Coronary artery (tissue), 2 donors: ENCODE measurements around the gene SIN3B.
A peak's percentile ranks its signal among the peaks of the same experiment; 100 is the strongest.

ENCODE experiments used
- DNase-seq: peaks from one replicate; pipeline ENCODE4 v3.0.0-alpha.2; 2017; ENCODE audit warnings: low spot score
- H3K27ac ChIP-seq, 2 donors: fragments of 200-600 bp; sonication (generic); one replicate each; pipeline ENCODE4 v1.5.1; 2016 to 2019
- H3K4me3 ChIP-seq: fragments of 200-600 bp; sonication (generic); 2 replicates; pipeline ENCODE4 v1.5.1; 2016; ENCODE audit warnings: mild to moderate bottlenecking, moderate library complexity
- TF ChIP-seq, protein P1 (sequence below): fragments of 200-600 bp; sonication (generic); IDR thresholded peaks from one replicate; pipeline ENCODE4 v1.5.1; 2019; ENCODE audit warnings: antibody characterized with exemption

The SIN3B gene

DNA sequence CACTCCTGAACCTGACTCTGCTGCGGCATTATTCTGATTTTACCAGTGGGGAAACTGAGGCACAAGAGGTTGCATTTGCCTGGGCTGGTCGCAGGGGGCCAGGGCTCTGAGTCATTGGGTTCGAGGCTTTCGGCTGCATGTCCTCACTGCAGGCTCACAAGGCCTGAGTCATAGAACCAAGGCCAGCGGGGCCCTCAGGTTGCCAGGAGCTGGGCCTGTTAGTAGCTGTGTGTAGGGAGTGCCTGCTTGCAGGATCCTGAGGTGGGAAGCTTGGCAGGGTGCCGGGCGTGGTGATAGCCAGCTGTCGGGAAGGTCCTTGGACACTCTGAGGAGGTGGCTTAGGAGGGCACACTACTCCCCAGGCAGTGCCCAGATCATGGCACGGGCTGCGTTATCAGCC is 38.0 kb downstream of the SIN3B start:
- H3K27ac ChIP-seq, result no peak overlapping the region
- TF ChIP-seq, protein P1, sequence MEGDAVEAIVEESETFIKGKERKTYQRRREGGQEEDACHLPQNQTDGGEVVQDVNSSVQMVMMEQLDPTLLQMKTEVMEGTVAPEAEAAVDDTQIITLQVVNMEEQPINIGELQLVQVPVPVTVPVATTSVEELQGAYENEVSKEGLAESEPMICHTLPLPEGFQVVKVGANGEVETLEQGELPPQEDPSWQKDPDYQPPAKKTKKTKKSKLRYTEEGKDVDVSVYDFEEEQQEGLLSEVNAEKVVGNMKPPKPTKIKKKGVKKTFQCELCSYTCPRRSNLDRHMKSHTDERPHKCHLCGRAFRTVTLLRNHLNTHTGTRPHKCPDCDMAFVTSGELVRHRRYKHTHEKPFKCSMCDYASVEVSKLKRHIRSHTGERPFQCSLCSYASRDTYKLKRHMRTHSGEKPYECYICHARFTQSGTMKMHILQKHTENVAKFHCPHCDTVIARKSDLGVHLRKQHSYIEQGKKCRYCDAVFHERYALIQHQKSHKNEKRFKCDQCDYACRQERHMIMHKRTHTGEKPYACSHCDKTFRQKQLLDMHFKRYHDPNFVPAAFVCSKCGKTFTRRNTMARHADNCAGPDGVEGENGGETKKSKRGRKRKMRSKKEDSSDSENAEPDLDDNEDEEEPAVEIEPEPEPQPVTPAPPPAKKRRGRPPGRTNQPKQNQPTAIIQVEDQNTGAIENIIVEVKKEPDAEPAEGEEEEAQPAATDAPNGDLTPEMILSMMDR, result no peak
- DNase-seq, result no peak
- H3K4me3 ChIP-seq, result no peak overlapping the region

DNA sequence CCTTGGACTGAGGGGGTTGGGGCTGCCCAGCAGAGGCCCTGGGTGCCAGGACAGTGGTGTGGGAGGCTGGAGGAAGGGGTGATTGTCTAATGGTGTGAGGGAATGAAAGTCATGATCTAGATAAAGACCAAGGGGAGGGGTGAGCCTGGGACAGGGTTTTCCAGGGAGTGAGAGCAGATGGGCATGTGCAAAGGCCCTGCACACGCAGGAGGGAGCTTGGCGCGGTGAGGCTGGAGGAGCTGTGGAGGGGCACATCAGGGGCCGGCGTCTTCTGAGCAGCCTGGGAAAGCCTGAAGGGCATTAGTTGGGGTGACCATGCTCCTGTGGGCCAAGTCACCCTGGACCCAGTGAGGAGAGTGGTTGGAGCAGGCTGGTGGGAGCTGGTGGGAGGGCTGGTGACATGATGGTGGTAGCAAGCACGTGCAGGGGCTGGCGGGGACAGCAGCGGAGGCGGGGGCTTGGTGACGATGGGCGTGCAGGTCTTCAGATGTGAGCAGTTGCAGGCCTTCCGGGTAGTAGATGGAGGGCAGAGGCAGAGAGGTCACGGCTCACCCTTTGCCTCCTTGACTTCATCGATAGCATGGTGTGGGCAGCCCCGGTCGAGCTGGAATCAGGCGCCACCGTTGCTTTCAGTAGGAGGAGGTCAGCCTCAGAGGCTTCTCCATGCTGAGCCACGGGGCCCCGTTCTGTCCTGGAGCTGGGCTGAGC is 39.4 kb downstream of the SIN3B start:
- no peak for DNase-seq
- Histone ChIP-seq H3K27ac (no peak overlapping the region), H3K4me3 (no peak overlapping the region)
- TF ChIP-seq, protein P1, result no peak

DNA sequence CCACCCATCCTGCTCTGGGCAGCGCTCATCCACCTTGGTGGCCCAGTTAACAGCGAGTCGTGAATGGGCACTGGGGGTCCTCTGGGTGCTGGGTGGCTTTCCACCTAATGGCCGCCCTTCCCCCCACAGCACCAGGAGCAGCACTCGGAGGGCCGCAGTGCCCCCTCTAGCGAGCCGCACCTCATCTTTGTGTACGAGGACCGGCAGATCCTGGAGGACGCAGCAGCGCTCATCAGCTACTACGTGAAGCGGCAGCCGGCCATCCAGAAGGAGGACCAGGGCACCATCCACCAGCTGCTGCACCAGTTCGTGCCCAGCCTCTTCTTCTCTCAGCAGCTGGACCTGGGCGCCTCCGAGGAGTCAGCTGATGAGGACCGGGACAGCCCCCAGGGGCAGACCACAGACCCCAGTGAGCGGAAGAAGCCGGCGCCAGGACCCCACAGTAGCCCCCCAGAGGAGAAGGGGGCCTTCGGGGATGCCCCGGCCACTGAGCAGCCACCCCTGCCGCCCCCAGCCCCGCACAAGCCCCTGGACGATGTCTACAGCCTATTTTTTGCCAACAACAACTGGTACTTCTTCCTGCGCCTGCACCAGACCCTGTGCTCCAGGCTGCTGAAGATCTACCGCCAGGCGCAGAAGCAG is 40.3 kb downstream of the SIN3B start:
- no peak for DNase-seq
- Histone ChIP-seq H3K27ac (no peak overlapping the region), H3K4me3 (no peak overlapping the region)
- TF ChIP-seq, protein P1, result no peak

DNA sequence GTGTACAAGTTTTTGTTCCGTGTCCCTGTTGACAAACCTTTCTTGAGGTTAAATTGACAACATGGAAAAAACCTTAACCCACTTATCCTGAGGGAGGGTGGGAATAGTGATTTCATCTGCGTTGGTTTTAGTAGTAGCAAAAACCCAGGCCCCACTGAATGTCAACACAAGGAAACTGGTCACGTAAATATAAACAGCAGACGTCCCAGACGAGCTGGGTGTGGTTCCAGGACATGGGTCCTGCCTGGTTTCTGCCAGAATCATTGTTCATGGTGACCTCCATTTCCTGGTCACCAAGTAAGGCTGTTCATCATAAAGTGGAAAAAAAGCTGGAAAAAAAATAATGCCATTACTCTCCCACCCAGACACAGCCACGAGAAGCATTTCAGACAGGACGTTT is 42.7 kb downstream of the SIN3B start:
- Histone ChIP-seq H3K4me3 (no peak overlapping the region), H3K27ac (peak overlapping the region in 1 of 2 donors; percentile 41)
- no peak for DNase-seq
- TF ChIP-seq, protein P1, result no peak

DNA sequence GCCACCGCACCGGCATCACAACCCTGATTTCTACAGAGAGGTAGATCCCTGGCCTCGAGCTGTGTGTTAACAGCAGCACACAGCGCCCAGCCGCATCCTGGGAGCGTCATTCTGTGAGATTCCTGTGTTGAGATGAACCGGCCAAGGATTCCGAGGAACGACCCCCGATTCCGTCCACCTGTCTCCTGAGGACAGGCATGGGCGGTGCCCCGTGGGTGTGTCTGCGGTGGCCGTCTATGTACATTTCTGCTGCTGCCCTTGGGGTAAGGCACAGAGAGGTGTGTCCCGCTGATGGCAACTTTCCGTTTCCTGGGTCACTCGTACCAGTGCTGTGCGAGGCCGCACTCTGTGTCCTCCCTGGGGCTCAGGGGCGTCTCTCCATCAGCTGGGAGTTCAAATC is 43.5 kb downstream of the SIN3B start:
- peak overlapping the region in 1 of 2 donors; percentile 41 for H3K27ac ChIP-seq
- TF ChIP-seq, protein P1, result no peak

DNA sequence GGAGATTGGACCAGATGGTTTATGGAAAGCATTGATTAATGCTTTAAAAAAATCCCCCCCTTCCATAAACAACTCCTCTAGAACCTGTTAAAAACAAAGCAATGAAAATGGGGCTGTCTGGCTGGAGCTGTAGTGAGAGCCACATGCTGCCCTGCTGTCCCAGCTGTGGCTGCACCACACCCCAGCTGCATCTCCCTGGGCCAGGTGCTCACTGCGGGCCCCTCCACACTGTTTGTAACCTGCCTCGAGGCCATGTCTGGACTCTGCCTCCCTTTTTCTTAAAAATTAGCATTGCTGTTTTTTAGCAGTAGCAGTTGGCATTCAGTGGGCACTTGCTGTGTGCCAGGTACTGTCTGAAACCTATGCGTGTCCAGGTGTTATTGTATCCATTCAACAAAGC is 44.4 kb downstream of the SIN3B start:
- TF ChIP-seq, protein P1, result no peak
- Histone ChIP-seq H3K4me3 (no peak overlapping the region), H3K27ac (peak overlapping the region in 1 of 2 donors; percentile 41)
- DNase-seq, result no peak

More for the DNA sequence above, 43.5 kb downstream of the SIN3B start:
- H3K4me3 ChIP-seq, result no peak overlapping the region
- no peak for DNase-seq
